NCI-H2081 treated with DMSO at 0.1 percent for 48 hours (cell line): Measurements from ENCODE around the gene LTB4R.

Experiments used
- DNase-seq: peaks from one replicate; lab custom pipeline; 2025; lab: John Stamatoyannopoulos, UW

LTB4R gene

DNA sequence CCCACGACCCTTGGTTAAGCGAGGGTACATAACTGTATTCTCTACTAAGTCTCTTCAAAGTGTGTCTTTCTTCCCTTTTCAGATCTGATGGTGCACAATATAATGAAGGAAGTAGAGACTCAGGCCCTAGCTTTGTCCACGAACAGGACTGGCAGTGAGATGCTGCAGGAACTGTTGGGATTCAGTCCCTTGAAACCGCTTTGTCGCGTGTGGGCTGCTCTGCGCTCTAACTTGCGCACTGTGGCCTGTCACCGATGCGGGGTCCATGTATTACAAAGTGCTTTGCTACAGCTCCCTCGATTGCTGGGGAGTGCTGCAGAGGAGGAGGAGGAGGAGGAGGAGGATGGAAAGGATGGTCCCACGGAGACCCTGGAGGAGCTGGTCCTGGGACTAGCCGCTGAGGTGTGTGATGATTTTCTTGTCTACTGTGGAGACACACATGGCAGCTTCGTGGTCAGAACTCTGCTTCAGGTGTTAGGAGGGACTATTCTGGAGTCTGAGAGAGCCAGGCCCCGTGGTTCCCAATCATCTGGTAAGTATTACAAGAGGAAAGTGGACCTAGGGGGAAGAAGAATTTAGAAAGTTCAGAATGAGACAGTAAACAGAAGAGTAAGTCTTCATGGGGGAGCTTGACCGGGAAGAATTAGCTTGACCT, 10.8 kb upstream of the LTB4R start:
- DNase-seq: no peak

DNA sequence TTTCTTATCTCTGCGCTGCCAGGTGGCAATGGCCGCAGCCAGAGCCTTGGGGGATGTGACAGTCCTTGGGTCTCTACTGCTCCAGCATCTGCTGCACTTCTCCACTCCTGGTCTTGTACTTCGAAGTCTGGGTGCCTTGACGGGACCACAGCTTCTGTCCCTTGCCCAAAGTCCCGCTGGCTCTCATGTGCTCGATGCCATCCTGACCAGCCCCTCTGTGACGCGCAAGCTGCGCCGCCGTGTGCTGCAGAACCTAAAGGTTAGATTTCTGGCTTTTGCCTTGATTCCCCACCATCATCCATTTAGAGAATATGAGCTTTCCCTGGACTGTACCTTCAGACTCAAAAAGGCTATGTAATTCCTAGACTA, 7.3 kb upstream of the LTB4R start:
- no peak for DNase-seq

DNA sequence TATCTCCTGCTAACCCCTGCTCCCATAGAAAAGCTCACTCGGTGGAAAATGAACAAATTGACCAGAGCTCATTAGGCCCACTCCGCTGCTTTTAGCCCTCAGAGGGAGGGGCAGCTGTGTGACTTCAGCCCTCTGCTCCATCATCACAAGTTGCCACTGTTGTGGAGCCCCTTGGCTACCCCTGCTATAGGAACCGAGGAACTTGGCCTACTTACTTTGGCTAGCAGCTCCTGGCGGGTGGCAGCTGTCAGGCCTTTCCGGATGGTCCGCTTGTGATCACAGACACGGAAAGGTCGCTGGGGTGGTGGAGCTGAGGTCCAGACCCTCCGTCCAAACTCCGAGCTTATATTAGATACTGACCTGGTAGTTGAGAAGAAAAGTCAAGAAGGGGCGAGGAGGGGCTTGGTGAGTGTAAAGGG, 4.1 kb upstream of the LTB4R start:
- DNase-seq: no peak

DNA sequence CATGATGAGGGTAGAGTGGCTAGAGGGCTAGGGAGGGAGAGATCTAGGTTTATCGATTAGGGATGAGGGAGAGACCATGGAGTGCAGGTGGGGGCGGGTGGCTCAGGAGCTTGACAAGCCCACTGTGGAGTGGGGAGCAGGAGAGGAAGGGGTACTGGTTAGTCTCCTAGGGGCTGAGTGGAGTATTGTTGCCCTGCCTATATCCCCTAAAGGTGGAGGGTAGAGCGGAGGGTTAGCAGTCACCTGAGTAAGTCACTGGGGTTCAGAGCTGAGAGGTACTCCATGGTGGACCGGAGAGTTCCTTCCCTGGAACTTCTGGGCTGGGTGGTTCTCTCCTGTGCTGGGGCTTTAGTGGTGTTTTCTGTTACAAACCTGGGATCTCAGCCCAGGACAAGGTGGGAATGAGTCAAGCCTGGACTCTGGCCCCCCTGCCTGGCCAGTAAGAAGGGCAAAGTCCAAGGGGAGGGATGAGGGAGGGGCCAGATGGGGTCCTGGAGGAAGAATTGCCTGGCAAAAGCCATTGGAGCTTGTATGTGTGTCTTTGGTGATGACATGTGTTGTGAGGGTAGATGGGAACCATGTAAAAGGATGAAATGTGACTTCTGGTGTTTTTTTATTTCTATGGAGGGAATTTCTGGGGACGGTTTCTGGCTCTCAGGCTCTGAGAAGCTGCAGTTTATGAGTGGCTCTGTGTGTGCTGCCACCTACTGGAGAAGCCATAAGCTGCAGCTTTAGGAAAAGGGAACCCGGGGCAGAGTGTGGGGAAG, 3.5 kb upstream of the LTB4R start, which contains the start of gene CIDEB:
CIDEB (minus strand) TSS at position 403 of the 767 bp plus-strand sequence; CDS start at position 284, 119 bp downstream.
- DNase-seq: no peak

DNA sequence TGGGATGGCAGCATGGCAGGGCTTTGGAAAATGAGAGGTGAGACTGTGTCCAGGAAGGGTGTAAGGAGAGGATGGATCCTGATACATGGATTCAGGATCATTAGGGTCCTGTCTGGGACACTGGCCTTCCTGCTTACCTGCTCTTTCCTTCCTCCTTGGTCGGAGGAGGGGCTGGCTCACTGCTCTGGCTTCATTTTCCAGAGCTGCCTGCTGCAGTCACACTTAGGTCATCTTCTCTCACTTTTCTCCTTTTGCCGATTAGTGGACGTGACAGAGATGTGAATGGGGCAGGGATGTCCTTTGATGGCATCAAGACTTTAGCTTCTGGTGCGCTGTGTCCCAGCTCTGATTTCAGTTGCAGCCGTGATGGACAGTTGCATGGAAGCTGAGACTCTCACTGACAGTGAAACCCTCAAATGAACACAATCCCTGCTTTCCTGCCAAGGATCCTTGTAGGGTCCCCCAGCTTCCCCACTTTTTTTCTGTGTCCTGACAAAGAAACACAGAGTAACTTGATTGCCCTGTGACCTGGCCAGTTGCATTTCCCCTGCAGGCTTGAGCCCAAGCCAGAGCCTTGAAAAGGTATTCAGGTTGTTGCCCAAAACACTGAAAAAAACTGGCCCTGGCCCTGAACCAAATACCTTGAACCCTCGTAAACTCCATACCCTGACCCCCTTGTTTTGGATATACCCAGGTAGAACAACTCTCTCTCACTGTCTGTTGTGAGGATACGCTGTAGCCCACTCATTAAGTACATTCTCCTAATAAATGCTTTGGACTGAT, 2.8 kb upstream of the LTB4R start:
- no peak for DNase-seq

DNA sequence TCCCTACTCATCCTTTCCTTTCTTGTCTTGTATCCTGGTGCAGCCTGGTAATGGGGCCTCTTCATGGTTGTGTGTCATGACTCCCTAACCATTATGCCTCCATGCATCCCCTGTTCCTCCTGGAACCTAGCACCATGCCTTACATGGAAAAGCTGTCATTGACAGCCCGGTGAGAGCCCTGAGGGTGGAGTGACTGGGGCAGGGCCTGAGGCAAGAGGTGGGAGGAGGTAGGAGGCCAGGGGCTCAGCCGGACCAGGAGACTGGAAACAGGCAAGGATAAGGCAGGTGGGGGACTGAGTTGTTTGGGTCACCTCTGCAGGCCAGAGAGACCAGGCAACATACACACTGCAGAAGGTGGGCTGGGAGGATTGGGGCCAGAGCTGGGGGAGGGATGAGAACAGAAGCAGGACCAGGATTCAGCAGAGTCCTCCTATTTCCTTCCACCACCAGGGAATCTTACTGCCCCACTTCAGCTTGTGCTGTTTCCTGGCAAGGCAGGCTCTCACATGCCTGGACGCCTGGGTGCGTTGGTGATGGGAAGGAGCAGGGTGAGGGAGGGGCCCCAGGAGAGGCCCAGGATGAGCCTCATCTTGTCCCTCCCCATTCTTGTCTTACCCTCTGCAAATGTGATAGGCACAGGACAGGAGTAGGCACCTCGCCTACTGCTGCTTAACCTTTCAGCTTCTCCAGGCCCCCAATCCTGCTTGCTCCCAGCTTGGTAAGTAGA, 1.6 kb upstream of the LTB4R start, which contains the start of gene LTB4R2:
LTB4R2 (plus strand) TSS at position 603 of the 727 bp plus-strand sequence. CDS start 525 bp downstream, outside the sequence.
- no peak for DNase-seq

DNA sequence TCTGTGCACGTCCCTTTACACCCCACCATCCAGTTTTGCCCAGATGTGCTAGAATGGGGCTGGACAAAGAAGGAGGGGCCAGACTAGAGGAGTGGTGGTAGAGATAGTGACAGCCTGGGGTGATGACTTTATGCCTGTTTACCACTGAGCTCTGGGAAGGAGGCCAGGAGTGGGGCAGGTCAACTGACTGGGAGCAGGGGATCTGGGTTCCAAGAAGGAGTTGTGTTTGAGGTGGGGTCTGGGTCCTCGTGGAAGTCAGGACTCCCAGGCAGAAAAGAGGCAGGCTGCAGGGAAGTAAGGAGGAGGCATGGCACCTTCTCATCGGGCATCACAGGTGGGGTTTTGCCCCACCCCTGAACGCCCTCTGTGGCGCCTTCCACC, 1.0 kb upstream of the LTB4R start:
- DNase-seq: no peak

DNA sequence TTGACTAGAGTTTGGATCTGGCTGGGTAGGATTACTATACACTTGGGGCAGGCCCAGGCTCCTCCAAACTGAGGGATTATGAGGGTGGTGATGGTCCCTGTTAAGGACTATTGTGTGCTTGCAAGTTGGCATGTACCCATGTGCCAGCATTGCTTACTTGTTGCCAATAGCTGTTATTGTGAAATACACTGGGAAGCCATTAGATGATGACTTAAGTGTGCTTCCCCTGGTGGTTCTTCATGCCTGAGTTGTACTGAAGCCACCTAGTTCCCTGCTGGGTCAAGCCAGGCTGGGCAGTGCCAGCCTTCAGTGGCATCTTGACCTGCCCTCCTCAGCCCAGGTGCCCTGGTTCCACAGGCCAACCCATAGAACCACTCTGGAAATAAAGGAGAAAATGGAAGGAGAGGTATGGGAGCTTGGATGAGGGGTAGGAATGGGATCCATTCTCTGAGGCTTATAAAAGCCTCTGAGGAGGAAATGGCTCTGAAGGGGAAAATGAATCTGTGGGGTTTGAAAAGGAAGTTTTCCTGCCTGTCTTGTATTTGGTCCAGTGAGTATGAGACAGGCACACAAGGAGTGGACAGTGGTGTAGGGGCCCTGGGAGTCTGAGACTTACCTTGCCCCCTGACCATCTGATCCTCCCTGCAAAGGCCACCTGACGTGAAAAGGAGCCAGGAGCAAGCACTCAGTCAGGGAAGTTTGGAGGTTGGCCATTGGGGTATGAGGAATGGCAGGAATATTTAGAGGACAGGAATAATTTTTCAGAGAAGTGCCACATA, 724 bp downstream of the LTB4R start:
- no peak for DNase-seq

DNA sequence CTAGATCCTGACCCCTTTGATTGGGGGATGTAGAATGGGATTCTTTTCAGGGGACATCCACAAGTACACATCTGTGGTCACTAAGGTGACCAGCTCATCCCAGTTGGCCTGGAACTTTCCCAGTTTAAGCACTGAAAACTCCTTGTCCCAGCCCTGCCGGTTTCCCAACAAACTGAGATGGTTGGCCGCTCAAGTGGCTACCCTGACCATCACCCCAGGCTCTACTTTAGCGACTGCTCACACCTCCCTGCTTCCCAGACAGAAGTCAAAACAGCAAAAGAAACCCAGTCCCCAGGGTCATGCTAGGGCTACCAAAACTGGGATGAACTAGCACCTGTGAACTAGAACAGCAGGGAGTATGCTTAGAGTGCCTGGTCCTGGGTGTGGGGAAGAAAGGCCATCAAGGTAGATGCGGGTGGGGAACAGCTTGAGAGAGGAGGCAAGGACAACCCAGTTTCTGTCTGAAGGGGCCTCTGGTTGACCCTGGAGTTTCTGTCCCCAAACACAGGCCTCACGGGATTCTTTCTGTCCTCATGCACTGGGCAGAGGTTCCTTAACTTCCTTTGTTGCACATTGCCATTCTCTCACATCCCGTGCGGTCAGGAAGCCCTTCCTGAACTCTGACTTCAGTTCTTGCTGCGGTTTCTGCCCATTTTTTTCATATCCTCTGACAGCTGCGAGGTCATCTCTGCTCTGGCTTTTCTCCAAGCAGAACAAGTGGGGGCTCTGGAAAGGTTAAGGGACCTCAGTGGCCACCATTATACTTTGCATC, 1.6 kb downstream of the LTB4R start:
- DNase-seq: no peak

DNA sequence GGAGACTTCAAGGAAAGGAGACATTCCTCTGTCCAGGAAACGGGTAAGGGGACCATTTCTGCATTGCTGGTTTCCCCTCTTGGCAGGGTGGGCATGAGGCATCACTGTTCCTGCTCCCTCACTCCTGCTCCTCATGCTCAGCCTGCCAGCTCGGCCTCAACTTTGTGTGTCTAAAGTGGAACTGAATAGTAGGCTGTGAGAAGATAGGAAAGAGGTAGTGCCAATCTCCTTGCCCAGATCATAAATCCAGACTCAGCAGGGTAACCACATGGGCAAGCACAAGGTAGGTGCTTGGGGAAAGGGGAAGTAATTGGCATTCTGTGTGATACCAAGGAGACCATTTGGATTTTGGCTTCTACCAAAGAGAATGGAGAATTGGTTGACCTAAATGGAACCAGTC, 2.6 kb downstream of the LTB4R start:
- DNase-seq: no peak

DNA sequence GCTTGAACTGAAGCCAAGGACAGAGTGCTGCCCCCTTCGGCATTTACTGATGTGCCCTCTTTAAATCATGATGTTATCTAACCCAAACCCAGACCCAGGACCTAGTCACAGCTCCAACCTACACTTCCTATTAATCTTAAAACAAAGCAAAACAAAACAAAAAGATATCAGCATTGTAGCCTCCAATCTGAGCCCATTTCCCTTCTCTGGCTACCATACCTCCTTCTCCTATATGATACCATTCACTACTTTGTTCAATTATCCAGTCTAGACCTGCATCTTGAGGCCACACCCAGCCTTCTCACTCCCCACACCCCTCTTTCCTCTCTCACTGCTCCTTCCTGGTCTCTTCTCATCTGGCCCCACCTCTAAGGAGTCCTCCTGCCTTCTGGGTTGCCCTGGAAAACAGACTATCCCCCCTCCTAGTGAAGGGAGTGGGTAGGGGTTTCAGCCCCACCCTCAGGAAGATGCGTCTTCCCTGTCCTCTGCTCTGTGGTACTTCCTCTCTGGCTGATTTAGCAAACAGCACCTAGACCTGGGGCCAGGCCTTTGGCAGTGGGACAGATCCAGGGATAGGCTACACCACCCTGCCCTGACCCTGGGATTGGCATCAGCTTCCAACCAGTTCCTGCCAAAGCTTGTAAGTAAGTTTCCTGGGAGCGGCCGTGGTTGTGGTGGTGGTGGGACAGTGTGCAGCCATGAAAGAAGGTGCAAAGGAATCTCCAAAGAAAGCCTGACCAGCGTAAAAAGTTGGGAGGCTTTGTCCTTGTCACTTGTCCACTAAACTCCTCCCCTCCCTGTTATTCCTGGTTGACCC, 3.3 kb downstream of the LTB4R start:
- DNase-seq: no peak

DNA sequence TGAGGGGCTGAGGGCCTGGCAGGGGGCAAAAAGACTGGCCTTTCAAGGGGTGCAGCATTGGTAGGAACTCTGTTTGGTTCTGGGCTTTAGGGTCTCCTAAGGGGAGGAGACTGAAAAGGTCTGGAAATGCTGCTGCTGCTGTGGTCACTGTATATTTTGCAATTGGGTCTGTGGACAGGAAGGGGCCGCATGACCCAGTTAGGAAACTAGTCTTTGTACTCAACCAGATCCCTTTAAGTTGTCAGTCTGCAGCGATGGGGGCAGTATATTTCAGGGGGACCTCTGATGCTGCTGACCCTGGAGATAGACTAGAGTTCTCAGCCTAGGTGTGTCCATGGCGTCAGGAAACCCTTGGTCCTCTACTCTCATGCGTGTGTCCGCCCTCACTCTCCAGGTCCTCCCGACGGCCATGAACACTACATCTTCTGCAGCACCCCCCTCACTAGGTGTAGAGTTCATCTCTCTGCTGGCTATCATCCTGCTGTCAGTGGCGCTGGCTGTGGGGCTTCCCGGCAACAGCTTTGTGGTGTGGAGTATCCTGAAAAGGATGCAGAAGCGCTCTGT, 4.0 kb downstream of the LTB4R start:
- DNase-seq: no peak

DNA sequence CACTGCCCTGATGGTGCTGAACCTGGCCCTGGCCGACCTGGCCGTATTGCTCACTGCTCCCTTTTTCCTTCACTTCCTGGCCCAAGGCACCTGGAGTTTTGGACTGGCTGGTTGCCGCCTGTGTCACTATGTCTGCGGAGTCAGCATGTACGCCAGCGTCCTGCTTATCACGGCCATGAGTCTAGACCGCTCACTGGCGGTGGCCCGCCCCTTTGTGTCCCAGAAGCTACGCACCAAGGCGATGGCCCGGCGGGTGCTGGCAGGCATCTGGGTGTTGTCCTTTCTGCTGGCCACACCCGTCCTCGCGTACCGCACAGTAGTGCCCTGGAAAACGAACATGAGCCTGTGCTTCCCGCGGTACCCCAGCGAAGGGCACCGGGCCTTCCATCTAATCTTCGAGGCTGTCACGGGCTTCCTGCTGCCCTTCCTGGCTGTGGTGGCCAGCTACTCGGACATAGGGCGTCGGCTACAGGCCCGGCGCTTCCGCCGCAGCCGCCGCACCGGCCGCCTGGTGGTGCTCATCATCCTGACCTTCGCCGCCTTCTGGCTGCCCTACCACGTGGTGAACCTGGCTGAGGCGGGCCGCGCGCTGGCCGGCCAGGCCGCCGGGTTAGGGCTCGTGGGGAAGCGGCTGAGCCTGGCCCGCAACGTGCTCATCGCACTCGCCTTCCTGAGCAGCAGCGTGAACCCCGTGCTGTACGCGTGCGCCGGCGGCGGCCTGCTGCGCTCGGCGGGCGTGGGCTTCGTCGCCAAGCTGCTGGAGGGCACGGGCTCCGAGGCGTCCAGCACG, 4.7 kb downstream of the LTB4R start:
- no peak for DNase-seq

DNA sequence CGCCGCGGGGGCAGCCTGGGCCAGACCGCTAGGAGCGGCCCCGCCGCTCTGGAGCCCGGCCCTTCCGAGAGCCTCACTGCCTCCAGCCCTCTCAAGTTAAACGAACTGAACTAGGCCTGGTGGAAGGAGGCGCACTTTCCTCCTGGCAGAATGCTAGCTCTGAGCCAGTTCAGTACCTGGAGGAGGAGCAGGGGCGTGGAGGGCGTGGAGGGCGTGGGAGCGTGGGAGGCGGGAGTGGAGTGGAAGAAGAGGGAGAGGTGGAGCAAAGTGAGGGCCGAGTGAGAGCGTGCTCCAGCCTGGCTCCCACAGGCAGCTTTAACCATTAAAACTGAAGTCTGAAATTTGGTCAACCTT, 5.3 kb downstream of the LTB4R start:
- DNase-seq: no peak

DNA sequence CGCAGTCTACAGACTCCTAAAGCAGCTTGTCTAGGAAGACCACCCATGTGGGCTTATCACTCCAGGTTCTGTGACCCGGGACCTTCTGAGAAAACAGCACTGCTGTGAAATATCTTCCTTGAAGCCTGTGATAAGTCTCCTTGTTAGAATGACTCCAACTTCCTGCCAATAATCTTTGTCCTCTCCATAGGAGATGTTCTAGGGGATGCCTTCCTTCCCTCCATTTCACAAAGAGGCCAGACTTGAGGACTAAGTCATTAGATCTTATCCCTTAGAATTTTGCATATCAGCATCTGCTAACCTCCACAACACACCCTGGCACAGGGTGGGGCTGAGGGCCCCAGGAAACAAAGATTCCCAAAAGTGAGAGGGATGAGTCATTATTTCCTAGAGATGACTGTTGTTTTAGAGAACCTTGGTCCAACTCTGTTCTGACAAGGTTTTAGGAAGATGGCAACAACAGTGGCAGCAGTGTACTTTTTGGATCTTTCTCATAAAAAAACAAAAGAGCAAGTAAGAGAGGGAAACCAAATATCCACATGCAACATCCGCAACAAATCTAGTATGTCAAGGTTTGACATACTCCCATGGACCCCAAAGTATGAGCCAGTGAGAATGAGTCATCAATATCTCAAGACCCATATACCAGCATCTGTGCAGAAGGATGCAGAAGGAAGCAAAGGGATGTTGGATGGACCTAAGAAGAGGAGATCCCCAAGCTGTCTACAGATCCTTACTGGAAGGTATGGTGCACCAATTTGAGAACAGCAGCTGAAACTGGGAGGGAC, 6.0 kb downstream of the LTB4R start:
- DNase-seq: no peak

DNA sequence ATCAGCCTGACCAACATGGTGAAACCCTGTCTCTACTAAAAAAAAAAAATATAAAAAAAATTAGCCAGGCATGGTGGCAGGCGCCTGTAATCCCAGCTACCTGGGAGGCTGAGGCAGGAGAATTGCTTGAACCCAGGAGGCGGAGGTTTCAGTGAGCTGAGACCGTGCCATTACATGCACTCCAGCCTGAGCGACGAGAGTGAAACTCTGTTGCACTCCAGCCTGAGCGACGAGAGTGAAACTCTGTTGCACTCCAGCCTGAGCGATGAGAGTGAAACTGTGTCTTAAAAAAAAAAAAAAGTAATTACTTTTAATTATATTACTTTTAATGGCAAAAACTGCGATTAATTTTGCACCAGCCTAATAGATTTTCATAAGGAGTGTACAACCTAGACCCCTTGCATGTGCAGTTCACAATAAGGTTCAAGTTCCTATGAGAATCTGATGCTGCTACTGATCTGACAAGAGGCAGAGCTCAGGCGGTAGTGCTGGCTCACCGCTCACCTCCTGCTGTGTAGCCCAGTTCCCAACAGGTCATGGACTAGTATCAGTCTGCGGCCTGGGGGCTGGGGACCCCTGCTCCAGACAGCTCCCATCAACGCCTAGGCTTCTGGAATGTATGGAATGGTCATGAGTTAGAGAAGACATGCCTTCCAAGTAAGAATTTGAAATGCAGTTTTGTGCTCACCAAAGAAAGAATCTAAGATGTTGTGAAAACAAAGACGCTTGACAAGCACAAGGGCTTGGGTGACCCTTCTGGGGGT, 10.1 kb downstream of the LTB4R start:
- DNase-seq: no peak

DNA sequence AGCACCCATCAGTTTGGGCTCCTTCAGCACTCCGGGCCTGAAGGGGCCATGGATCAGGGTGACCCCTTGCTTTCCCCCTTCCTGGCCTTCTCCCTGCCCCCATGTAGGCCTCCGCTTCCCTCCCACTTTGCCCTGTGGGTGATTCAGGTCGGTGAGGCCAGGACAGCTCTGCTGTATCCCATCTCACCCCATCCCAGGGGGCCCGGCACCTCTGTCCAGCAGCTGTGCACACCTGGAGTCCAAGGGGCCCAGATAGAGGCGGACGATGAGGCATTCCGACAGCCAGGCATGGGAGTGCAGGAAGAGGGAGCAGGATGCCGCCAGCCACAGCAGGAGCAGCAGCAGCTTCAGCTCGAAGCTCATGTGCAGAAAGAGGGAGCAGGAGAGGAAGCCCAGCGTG, 11.4 kb downstream of the LTB4R start:
- no peak for DNase-seq
